ENCODE results near the gene CCDC87.

CCDC87 gene

GRCh38 chr11:66567787-66568123, 25.1 kb downstream of the CCDC87 start:
- Histone ChIP-seq H2BK15ac (replicated peaks; ENCODE audit: low read depth) (no peak overlapping the region), H3K27me3 (ENCODE audit: insufficient read depth, low read length, poor library complexity) (no peaks in the 10 kb centered on the region), H3K27ac (ENCODE audit: low read depth, low read length) (no peak overlapping the region), H4K5ac (ENCODE audit: low read length) (no peak overlapping the region), H3K79me1 (ENCODE audit: low read length) (no peaks in the 10 kb centered on the region), H3K4me3 (ENCODE audit: low read length) (no peak overlapping the region), H4K8ac (ENCODE audit: low read depth, low read length) (no peak overlapping the region), H3K36me3 (ENCODE audit: control insufficient read depth, insufficient read depth, low read length) (no peaks in the 10 kb centered on the region), H3K18ac (ENCODE audit: low read length) (no peak overlapping the region), H3K9ac (ENCODE audit: low read length) (no peak overlapping the region), H2BK120ac (ENCODE audit: low read depth, low read length) (no peak overlapping the region), H3K4ac (ENCODE audit: low read depth, low read length) (no peak overlapping the region), H2BK5ac (ENCODE audit: low read length) (no peak overlapping the region), H3K4me1 (ENCODE audit: control insufficient read depth, low read depth, low read length) (peaks cover 7% of the 10 kb centered on the region), H3K23ac (ENCODE audit: low read length) (no peak overlapping the region), H3K56ac (ENCODE audit: low read length) (no peak overlapping the region), H2AK5ac (ENCODE audit: low read length) (no peak overlapping the region), H3K4me2 (ENCODE audit: low read length) (no peak overlapping the region), H3K79me2 (ENCODE audit: control insufficient read depth, insufficient read depth, low read length) (no peaks in the 10 kb centered on the region)
- DNase-seq = no peak
- WGBS (ENCODE audit: extremely low coverage, insufficient coverage, low lambda C conversion rate) = no CpG with 5 or more reads among the region's 15 CpGs

DNA sequence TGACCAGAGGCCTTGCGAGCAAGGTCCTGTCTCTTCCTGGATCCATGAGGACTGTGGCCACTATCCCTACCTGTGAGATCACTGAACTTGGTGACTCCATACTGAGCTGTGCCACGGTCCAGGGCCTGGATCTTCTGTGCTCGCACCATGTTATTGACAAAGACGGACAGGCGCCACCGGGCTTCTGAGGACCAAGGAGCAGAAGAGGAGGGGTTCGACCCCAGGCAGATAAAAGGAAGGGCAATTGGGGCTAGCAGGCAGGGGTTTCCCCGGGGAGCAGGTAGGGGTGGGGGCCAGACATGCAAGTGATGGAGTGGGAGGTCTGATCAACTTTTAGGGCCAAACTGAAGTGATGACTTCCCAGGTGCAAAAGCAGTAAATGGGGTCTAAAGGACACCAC, 26.6 kb downstream of the CCDC87 start:
- no CpG with 5 or more reads among the region's 8 CpGs for WGBS (ENCODE audit: extremely low coverage, insufficient coverage, low lambda C conversion rate)
- no peak overlapping the region for H3K9ac ChIP-seq (ENCODE audit: low read length)
- DNase-seq = no peak
- H2AK5ac ChIP-seq (ENCODE audit: low read length) = no peak overlapping the region
- H2BK15ac ChIP-seq (replicated peaks; ENCODE audit: low read depth) = no peak overlapping the region
- no peak overlapping the region for H3K4me2 ChIP-seq (ENCODE audit: low read length)
- H3K23ac ChIP-seq (ENCODE audit: low read length) = no peak overlapping the region
- H2BK120ac ChIP-seq (ENCODE audit: low read depth, low read length) = no peak overlapping the region
- no peak overlapping the region for H4K5ac ChIP-seq (ENCODE audit: low read length)
- H3K27me3 ChIP-seq (ENCODE audit: insufficient read depth, low read length, poor library complexity) = no peaks in the 10 kb centered on the region
- H3K4me1 ChIP-seq (ENCODE audit: control insufficient read depth, low read depth, low read length) = peaks cover 7% of the 10 kb centered on the region
- no peak overlapping the region for H3K18ac ChIP-seq (ENCODE audit: low read length)
- no peak overlapping the region for H3K4me3 ChIP-seq (ENCODE audit: low read length)
- no peaks in the 10 kb centered on the region for H3K79me1 ChIP-seq (ENCODE audit: low read length)
- H2BK5ac ChIP-seq (ENCODE audit: low read length) = no peak overlapping the region
- H3K79me2 ChIP-seq (ENCODE audit: control insufficient read depth, insufficient read depth, low read length) = no peaks in the 10 kb centered on the region
- no peak overlapping the region for H3K4ac ChIP-seq (ENCODE audit: low read depth, low read length)
- H4K8ac ChIP-seq (ENCODE audit: low read depth, low read length) = no peak overlapping the region
- no peak overlapping the region for H3K56ac ChIP-seq (ENCODE audit: low read length)
- H3K27ac ChIP-seq (ENCODE audit: low read depth, low read length) = no peak overlapping the region
- H3K36me3 ChIP-seq (ENCODE audit: control insufficient read depth, insufficient read depth, low read length) = no peaks in the 10 kb centered on the region

- Histone ChIP-seq H3K79me1 (ENCODE audit: low read length) (no peaks in the 10 kb centered on the region), H3K4me3 (ENCODE audit: low read length) (no peak overlapping the region), H4K8ac (ENCODE audit: low read depth, low read length) (no peak overlapping the region), H3K4me1 (ENCODE audit: control insufficient read depth, low read depth, low read length) (no peaks in the 10 kb centered on the region), H3K56ac (ENCODE audit: low read length) (no peak overlapping the region), H2BK15ac (replicated peaks; ENCODE audit: low read depth) (no peak overlapping the region), H2AK5ac (ENCODE audit: low read length) (no peak overlapping the region), H2BK5ac (ENCODE audit: low read length) (no peak overlapping the region), H3K9ac (ENCODE audit: low read length) (no peak overlapping the region), H3K4me2 (ENCODE audit: low read length) (no peak overlapping the region), H3K18ac (ENCODE audit: low read length) (no peak overlapping the region), H3K4ac (ENCODE audit: low read depth, low read length) (no peak overlapping the region), H3K23ac (ENCODE audit: low read length) (no peak overlapping the region), H3K36me3 (ENCODE audit: control insufficient read depth, insufficient read depth, low read length) (no peaks in the 10 kb centered on the region), H2BK120ac (ENCODE audit: low read depth, low read length) (no peak overlapping the region), H3K27me3 (ENCODE audit: insufficient read depth, low read length, poor library complexity) (no peaks in the 10 kb centered on the region), H3K27ac (ENCODE audit: low read depth, low read length) (no peak overlapping the region), H4K5ac (ENCODE audit: low read length) (no peak overlapping the region), H3K79me2 (ENCODE audit: control insufficient read depth, insufficient read depth, low read length) (no peaks in the 10 kb centered on the region)
- no CpG with 5 or more reads among the region's 5 CpGs for WGBS (ENCODE audit: extremely low coverage, insufficient coverage, low lambda C conversion rate)
- no peak for DNase-seq
Measured at GRCh38 chr11:66564984-66565383, 27.9 kb downstream of the CCDC87 start.

- Histone ChIP-seq H3K4ac (ENCODE audit: low read depth, low read length) (no peak overlapping the region), H3K27ac (ENCODE audit: low read depth, low read length) (no peak overlapping the region), H3K4me1 (ENCODE audit: control insufficient read depth, low read depth, low read length) (no peaks in the 10 kb centered on the region), H3K18ac (ENCODE audit: low read length) (no peak overlapping the region), H2AK5ac (ENCODE audit: low read length) (no peak overlapping the region), H2BK15ac (replicated peaks; ENCODE audit: low read depth) (no peak overlapping the region), H2BK120ac (ENCODE audit: low read depth, low read length) (no peak overlapping the region), H3K56ac (ENCODE audit: low read length) (no peak overlapping the region), H3K4me3 (ENCODE audit: low read length) (no peak overlapping the region), H3K79me1 (ENCODE audit: low read length) (no peaks in the 10 kb centered on the region), H4K8ac (ENCODE audit: low read depth, low read length) (no peak overlapping the region), H2BK5ac (ENCODE audit: low read length) (no peak overlapping the region), H4K5ac (ENCODE audit: low read length) (no peak overlapping the region), H3K79me2 (ENCODE audit: control insufficient read depth, insufficient read depth, low read length) (no peaks in the 10 kb centered on the region), H3K9ac (ENCODE audit: low read length) (no peak overlapping the region), H3K23ac (ENCODE audit: low read length) (no peak overlapping the region), H3K4me2 (ENCODE audit: low read length) (no peak overlapping the region), H3K36me3 (ENCODE audit: control insufficient read depth, insufficient read depth, low read length) (no peaks in the 10 kb centered on the region), H3K27me3 (ENCODE audit: insufficient read depth, low read length, poor library complexity) (no peaks in the 10 kb centered on the region)
- no CpG with 5 or more reads among the region's 14 CpGs for WGBS (ENCODE audit: extremely low coverage, insufficient coverage, low lambda C conversion rate)
- no peak for DNase-seq
Measured at GRCh38 chr11:66564538-66564937, 28.3 kb downstream of the CCDC87 start.

DNA sequence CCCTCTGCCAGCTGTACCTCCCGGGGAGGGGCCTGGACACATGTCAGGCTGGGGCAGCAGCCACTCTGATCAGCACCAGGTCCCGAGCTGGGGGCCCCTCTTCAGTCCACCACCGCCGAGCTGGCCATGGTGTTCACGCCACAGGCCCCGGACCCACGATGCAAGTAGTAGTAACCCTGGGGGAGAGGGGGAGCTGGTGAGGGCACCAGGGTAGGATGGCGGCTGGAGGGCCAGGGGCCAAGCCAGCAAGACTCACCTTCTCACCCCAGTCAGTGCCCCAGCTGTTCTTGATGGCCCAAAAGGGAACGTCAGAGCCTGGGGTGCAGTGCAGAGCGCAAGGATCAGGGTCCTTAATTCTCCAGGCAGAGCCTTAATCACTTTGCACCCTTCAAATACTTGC, 29.0 kb downstream of the CCDC87 start:
- Histone ChIP-seq H3K56ac (ENCODE audit: low read length) (no peak overlapping the region), H4K5ac (ENCODE audit: low read length) (no peak overlapping the region), H3K36me3 (ENCODE audit: control insufficient read depth, insufficient read depth, low read length) (no peaks in the 10 kb centered on the region), H3K4me1 (ENCODE audit: control insufficient read depth, low read depth, low read length) (no peaks in the 10 kb centered on the region), H3K23ac (ENCODE audit: low read length) (no peak overlapping the region), H2BK15ac (replicated peaks; ENCODE audit: low read depth) (no peak overlapping the region), H3K27me3 (ENCODE audit: insufficient read depth, low read length, poor library complexity) (no peaks in the 10 kb centered on the region), H4K8ac (ENCODE audit: low read depth, low read length) (no peak overlapping the region), H2BK5ac (ENCODE audit: low read length) (no peak overlapping the region), H2BK120ac (ENCODE audit: low read depth, low read length) (no peak overlapping the region), H3K79me1 (ENCODE audit: low read length) (no peaks in the 10 kb centered on the region), H3K9ac (ENCODE audit: low read length) (no peak overlapping the region), H3K4me3 (ENCODE audit: low read length) (no peak overlapping the region), H3K4ac (ENCODE audit: low read depth, low read length) (no peak overlapping the region), H2AK5ac (ENCODE audit: low read length) (no peak overlapping the region), H3K4me2 (ENCODE audit: low read length) (no peak overlapping the region), H3K27ac (ENCODE audit: low read depth, low read length) (no peak overlapping the region), H3K79me2 (ENCODE audit: control insufficient read depth, insufficient read depth, low read length) (no peaks in the 10 kb centered on the region), H3K18ac (ENCODE audit: low read length) (no peak overlapping the region)
- DNase-seq = no peak
- WGBS (ENCODE audit: extremely low coverage, insufficient coverage, low lambda C conversion rate) = no CpG with 5 or more reads among the region's 10 CpGs

- Histone ChIP-seq H3K4me3 (ENCODE audit: low read length) (no peak overlapping the region), H3K23ac (ENCODE audit: low read length) (no peak overlapping the region), H3K27ac (ENCODE audit: low read depth, low read length) (no peak overlapping the region), H3K18ac (ENCODE audit: low read length) (no peak overlapping the region), H3K4ac (ENCODE audit: low read depth, low read length) (no peak overlapping the region), H3K79me1 (ENCODE audit: low read length) (no peaks in the 10 kb centered on the region), H4K5ac (ENCODE audit: low read length) (no peak overlapping the region), H3K79me2 (ENCODE audit: control insufficient read depth, insufficient read depth, low read length) (no peaks in the 10 kb centered on the region), H3K4me2 (ENCODE audit: low read length) (no peak overlapping the region), H2BK120ac (ENCODE audit: low read depth, low read length) (no peak overlapping the region), H3K27me3 (ENCODE audit: insufficient read depth, low read length, poor library complexity) (no peaks in the 10 kb centered on the region), H4K8ac (ENCODE audit: low read depth, low read length) (no peak overlapping the region), H2AK5ac (ENCODE audit: low read length) (no peak overlapping the region), H3K9ac (ENCODE audit: low read length) (no peak overlapping the region), H2BK5ac (ENCODE audit: low read length) (no peak overlapping the region), H3K56ac (ENCODE audit: low read length) (no peak overlapping the region), H2BK15ac (replicated peaks; ENCODE audit: low read depth) (no peak overlapping the region), H3K36me3 (ENCODE audit: control insufficient read depth, insufficient read depth, low read length) (no peaks in the 10 kb centered on the region), H3K4me1 (ENCODE audit: control insufficient read depth, low read depth, low read length) (no peaks in the 10 kb centered on the region)
- DNase-seq = no peak
- WGBS (ENCODE audit: extremely low coverage, insufficient coverage, low lambda C conversion rate) = no CpG with 5 or more reads among the region's 20 CpGs
Measured at GRCh38 chr11:66562907-66563583, 29.8 kb downstream of the CCDC87 start.
